ENCODE data around the gene SNX1. TPM values are rescaled to one million over a fixed set of nuclear protein-coding genes. Genes with fewer than 3 reads are reported as not detected.

Gene SNX1, protein sequence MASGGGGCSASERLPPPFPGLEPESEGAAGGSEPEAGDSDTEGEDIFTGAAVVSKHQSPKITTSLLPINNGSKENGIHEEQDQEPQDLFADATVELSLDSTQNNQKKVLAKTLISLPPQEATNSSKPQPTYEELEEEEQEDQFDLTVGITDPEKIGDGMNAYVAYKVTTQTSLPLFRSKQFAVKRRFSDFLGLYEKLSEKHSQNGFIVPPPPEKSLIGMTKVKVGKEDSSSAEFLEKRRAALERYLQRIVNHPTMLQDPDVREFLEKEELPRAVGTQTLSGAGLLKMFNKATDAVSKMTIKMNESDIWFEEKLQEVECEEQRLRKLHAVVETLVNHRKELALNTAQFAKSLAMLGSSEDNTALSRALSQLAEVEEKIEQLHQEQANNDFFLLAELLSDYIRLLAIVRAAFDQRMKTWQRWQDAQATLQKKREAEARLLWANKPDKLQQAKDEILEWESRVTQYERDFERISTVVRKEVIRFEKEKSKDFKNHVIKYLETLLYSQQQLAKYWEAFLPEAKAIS
- 33.3 and 54.3 TPM in 2 replicates for total RNA-seq

DNA sequence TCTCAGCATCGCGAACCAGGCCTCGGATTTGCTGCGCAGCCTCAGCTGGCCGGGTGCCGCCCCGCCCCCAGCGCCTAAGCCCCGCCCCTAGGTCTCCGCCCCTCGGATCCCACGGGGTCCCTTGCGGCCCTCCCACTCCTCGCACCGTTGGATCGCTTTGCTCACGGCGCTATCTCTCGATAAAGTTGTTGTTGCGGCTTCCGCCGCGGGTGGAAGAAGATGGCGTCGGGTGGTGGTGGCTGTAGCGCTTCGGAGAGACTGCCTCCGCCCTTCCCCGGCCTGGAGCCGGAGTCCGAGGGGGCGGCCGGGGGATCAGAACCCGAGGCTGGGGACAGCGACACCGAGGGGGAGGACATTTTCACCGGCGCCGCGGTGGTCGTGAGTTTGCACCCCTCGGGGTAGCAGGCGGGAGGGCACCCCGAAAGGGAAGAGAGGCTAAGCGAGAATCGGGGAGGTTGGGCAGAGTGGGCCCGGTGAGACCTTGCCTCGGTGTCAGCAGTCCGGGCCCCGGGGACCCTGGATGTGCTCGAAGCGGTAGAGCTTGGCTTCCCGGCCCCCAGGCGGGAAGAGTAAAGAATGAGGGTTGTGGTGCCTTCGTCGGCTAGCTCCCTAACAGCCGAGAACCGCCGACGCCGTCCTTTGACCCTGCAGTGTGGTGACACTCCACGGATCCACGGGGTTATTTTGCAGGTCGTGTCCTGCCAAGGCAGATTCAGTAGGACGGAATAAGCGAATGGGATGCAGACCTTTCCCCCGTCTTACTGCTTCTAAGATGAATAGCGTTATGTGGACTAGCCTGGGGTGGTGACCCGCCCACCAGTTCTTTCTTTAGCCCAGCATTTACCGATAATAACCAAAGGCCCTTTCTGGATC lies at the start of gene SNX1:
SNX1 (plus strand) TSS at position 188 of the 873 bp plus-strand sequence; CDS start at position 220, 32 bp downstream.

DNA sequence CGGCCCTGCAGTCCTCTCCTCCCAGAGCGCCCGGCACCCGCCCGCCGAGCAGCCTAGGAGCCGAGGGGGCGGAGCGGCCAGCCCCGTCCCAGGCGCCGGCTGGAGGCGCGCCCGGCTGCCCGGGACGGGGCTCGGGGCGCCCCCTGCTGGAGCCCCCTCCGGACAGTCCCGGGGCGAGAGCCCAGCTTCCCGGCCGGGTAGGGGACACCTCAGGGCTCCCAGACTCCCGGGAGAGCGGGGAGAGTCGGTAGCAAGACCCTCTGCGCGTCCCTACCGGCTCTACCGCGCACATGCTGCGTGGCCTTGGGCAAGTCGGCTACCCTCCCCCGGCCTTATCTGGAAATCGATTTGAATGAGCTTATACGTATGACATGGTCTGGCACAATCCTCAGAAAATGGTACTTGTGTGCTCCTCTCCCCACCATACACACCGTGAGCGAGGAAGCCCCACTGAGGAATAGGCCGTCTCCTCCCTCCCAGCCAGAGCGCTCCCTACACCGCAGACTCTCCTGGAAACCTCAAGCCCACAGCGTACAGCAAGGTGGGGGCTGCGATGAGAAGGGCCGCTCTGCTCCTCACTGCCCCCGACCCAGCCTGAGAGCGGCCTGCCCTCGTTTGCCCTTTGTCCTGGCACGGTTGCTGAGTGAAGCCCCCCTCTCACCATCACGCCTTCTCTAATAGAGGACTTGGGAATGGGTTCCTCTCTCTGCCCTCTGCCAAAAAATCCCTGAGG lies 49.2 kb upstream of the SNX1 start, which contains the start of gene DAPK2:
DAPK2 (minus strand) TSS at position 65 of the 733 bp plus-strand sequence. CDS start 6,224 bp downstream, outside the sequence.

DNA sequence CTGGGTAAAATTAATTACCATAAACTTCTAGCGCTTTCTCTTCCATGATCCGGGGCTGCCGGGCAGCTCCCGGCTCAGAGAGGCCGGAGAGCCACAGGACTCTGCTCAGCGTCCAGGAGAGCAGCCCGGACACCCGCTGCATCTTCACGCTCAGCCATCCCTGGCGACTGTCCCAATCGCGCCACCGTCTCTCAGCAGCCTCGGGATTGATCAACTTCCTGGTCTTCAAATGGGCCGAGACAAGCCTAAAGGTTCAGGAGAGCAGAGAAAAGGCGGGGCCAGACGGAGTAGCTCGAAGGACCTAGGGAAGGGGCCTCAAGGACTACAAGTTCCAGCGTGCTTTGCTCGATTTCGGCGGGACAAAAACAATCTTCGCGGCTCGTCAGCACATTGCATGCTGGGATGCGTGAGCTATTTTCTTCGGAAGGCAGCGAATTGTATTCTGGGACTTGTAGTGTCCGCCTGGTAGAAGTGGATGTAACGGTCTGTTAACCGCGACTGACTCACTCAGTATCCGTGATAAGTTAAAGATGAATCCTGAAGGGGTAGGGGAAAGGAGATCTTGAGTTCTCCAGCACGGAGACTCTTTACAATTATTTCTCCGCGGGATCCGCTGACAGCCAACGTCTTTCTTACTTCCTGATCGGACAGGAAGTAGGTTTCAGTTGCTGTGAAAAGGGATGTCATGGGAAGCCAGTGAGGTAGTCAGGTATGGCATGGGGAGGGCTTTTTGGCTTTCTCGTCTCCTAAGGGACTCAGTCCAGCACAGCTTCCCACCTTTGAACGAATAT lies 2.0 kb upstream of the SNX1 start, which contains the start of gene CIAO2A:
CIAO2A (minus strand) TSS at position 212 of the 791 bp plus-strand sequence; CDS start at position 142, 70 bp downstream.

DNA sequence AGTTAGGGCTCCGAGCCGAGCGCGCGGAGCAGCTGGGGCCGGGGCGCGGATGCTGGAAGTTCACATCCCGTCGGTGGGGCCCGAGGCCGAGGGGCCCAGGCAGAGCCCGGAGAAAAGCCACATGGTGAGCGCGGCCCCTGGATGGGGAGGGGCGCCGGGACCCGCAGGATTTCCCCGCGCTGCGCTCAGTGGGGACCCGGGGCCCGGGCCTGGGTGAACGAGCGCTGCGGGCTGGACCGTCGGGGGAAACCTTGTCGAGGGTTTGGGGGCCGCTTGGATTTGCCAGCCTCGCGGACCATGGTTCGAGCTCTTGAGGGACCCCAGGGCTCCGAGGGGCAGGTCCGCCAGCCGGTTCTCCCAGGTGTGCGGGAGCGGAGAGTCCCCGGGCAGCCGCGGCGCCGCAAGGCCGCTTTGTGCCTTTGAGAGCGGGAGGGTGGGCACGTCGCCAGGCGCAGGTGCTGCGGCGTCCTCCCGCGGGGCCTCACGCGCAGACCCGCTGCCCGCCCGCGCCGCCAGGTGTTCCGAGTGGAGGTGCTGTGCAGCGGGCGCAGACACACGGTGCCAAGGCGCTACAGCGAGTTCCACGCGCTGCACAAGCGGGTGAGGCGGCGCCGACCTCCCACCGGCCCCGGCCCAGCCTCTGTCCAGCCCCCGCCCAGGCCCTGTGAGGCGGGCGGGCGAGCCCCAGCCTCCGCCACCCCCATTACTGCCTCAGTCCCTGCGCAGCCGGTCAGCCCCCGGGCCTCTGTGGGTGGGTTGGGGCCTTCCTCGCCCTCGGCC lies 56.1 kb downstream of the SNX1 start, which contains the start of gene SNX22:
SNX22 (plus strand) TSS at position 5 of the 780 bp plus-strand sequence; CDS start at position 50, 45 bp downstream.

DNA sequence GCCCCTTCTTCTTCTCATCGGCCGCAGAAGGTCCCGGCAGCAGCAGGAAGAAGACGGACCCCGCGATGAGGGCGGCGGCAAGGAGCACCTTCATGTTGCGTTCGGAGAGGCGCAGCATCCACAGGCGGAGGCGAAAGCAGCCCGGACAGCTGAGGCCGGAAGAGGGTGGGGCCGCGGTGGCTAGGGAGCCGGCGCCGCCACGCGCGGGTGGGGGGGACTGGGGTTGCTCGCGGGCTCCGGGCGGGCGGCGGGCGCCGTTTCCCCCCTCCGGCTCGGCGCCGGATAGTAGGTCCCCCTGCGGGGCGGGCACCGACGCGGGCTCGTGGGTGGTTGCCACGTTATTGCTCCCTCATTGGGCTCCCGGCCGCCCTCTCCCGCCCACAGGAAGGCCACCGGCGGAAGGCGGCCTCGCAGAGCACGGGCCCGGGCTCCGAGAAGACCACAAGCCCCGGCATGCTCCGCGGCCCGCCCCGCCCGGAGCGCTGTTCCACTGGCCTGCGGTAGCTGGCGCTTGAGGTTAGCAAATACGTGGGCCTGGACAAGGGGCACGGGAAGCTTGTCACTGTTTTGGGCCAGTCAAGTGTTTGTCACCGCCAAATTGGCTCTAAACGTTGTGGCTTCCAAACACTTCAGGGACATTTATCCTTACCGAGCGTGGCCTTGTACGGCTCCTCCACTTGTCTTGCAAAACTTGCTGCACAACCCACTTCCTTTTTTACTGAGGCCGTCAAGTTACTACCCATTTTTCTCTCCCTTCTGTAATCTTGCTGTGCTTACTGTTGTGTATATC lies 67.3 kb downstream of the SNX1 start, which contains the start of gene PPIB:
PPIB (minus strand) TSS at position 154 of the 790 bp plus-strand sequence; CDS start at position 118, 36 bp downstream.

Other genes with a start within 250 kb of the SNX1 start
- 0.38 and 3.9 TPM in 2 replicates for gene DAPK2, start 49.5 kb upstream of the SNX1 start, total RNA-seq
- 50.7 and 69.4 TPM in 2 replicates for gene CIAO2A, start 2.1 kb upstream of the SNX1 start, total RNA-seq
- gene SNX22, start 55.7 kb downstream of the SNX1 start, total RNA-seq, result 0.19 and 0.28 TPM in 2 replicates
- gene PPIB, start 67.0 kb downstream of the SNX1 start, total RNA-seq, result 1,403 and 1,545 TPM in 2 replicates

All from regular cardiac myocyte (primary cell).